A172 (cell line): Measurements from ENCODE around the gene PNPLA7. TPM values are rescaled to one million over a fixed set of nuclear protein-coding genes. Genes with fewer than 3 reads are reported as not detected.
A peak's percentile ranks its signal among the peaks of the same experiment; 100 is the strongest.
"Not testable (repeated sequence)": the region's sequence is repeated elsewhere in the genome, so short reads cannot be mapped to it uniquely, and the experiment has no call there.

Experiments
- DNase-seq: peaks from one replicate; pipeline ENCODE4 v3.0.0-alpha.2; 2015; ENCODE audit warnings: low spot score
- total RNA-seq: library from RNA; depleted of rRNA; stranded (reverse); fragments of >200 nt; shearing (Covaris generic); gene quantifications from 2 replicates; pipeline ENCODE4 v1.2.3, GENCODE V29; 2014; rRNA removed

PNPLA7 gene
- total RNA-seq = 0.14 and 0.36 TPM in 2 replicates

DNA sequence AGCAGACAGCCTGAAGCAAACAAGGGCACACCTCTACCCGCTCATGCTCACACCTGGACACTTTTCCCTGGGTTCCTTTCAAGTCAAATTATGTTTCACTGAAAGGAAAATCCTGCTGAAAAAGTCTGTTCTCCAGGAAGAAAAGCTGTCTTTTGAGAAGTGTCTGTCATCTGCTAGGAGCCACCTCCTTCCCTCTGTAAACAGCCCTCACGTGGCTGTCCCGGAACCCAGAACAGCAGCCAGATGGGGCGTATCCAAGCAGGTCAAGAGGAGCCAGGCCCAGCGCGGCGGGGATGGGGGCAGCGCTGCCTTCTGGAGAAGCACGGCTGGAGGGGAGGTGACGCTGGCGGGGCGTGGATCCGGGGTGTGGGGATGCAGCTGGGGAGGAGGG, at the start of gene PNPLA7:
Gene PNPLA7 (minus strand): TSS at position 172 of the 391 bp plus-strand sequence. CDS start 205 bp downstream, outside the sequence.
- DNase-seq = peak; percentile 74

DNA sequence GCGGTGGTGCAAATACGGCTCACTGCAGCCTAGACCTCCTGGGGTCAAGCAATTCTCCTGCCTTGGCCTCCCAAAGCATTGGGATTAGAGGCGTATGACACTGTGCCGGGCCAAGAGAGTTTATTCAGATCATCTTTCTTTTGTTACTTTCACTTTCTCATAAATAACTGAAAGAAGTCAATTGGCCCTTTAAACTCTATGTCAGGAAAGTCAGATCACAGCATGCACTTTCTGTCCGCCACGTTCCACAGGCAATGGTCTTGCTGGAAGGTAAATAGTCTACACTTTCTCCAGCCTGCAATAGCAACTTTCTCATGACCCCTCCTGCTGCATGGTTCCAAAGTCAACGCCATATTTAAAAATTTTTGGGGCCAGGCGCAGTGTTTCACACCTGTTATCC, 48.7 kb upstream of the PNPLA7 start:
- DNase-seq = no peak

DNA sequence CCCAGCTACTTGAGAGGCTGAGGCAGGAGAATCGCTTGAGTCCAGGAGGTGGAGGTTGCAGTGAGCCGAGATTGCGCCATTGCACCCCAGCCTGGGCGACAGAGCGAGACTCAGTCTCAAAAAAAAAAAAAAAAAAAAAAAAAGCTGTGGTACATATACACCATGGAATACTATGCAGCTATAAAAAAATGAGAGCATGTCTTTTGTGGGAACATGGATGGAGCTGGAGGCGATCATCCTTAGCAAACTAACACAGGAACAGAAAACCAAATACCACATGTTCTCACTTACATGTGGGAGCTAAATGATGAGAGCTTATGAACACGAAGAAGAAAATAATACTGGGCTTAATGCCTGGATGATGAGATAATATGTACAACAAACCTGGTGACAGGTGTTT, 46.4 kb upstream of the PNPLA7 start:
- not testable (repeated sequence) for DNase-seq

DNA sequence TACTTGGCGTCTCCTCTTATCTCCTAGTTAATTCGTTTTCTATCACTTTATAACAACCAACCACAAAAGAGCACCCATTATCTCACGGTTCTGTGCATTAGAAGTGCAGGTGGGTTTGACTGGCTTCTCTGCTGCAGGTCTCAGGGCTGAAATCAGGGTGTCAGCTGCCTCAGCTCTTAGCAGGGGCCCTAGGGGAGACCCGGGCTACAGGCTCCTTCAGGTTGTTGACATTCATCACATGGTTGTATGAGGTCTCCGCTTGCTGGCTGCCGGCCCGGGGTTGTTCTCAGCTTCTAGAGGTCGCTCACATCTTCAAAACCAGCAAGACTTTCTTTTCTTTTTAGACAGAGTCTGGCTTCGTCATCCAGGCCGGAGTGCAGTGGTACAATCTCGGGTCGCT, 43.0 kb upstream of the PNPLA7 start:
- no peak for DNase-seq

DNA sequence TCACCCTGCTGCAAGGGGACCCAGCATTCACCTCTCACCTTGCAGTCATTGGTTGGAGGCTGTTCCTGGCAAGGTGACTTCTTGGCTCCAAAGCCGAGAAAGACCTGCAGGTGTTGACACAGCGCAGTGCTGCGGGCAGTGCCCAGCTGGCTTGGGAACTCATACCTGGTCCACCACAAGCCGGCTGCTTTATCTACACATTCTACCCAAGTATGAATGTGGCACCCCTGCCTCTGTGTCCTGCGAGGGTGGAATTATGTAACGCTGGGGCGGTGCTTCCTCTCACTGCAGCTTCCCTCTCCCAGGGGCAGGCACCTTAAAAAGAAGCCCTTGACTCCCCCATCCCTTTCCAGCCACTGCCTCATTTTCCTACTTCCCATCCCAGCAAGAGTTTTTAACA, 42.6 kb upstream of the PNPLA7 start:
- no peak for DNase-seq

DNA sequence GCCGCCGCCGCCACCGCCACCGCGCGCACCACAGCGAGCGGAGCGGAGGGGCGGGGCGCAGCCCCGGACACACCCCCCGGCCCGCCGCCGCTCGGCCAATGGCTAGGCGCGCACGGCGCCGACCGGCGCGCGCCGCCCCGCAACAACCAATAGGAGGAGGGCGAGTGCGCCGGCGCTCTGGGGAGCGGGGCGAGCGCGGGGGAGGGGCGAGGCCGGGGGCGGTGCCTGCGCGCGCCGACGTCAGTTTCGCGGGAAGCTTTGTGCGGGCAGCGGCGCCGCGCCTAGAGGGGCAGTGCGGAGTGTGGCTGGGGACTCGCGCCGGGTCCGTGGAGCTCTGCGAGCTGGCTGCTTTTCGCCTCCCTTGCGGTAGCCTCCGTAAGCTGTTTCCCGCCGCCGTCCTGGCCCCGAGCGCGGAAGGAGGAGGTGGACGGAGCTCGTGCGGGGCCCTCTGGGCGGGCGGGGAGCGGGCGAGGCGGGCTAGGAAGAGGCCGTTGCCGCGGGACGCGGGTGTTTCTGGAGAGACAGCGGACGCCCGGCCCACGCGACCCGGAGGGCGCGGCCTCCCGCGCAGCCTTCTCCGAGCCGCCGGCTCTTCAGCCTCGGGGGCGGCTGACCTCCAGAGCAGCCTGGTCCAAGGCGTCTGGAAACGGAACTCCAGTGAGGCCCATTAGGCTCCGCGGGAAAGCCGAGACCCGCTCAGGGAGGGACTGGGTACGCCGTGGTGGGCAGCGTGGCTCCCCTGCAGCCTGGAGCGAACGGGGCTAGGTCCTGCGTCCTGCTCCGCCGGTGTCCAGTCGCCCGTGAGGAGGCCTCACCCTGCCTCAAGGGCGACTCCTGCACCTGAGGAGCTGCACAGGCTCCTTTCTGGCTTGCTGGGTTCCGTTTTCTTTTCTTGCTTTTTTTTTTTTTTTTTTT, 40.5 kb upstream of the PNPLA7 start, which contains the start of gene ZMYND19:
Gene ZMYND19 (minus strand): TSS at position 44 of the 915 bp plus-strand sequence. CDS start 249 bp downstream, outside the sequence.
- peak; percentile 63 for DNase-seq

DNA sequence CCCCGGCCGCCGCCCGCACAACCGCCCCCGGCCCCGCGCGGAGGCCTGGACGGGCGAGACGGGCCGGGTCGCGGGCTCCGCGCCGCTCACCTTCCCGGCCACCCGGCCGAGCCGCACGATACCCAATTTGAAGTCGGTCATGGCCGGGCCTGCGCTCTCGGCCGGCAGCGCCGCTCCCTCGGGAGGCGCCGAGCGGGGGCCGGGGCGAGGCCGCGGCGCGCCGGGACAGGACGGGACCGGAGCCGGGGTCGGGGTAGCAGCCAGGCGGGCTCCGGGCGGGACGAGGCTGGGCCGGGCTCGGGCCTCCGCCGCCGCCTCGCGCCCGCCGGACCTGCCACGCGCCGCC, 39.9 kb upstream of the PNPLA7 start:
- DNase-seq = no peak

DNA sequence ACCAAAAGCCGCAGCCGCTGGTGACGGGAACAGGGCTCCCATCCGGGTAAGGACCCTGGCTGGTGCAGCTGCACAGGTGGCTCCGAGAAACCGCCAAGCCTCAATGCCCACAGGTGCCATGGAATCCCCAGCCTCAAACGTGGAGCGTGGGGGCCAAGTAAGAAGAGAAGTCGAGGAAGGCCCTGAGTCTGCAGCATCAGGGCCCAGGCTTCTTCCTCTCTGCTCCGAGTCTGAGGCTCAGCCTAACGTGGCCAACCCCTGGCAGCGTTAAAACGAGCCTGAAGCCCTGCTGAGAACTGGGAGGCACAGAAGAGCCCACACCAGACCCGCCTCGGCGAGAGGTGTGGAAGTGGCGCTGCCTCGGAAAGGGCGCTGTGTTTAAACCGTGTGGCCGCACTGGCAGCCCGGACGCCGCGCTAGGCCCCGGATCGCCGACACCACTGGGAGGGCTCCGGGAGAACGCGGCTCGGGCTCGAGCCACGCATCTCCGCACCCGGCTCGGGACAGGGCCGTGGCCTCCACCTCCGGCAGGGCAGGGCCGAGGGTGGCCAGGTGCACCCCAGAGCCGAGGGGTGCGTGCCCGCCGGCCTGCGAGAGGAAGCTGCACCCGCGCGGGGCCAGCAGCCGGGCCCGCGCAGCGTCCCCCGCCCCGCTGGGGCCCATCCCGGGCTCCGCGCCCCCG, 39.4 kb upstream of the PNPLA7 start:
- no peak for DNase-seq

DNA sequence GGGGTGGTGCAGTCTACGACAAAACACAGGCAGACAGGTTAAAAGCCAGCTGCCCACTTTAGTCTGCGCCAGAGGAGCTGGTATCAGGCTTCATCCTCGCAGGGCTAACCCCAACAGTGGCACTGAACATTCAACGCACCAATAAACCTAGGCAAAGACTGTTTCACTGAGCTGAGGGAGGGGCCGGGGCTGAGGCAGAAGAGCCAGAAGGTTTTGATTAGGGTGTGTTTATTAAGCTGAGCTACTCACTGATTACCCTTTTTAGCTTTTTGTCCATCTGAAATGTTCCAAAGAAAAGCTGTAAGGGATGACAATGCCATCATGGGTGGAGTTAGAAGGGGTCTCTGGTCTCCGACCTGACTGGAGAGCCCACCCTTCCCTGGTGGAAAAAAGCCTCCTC, 38.7 kb upstream of the PNPLA7 start:
- no peak for DNase-seq

DNA sequence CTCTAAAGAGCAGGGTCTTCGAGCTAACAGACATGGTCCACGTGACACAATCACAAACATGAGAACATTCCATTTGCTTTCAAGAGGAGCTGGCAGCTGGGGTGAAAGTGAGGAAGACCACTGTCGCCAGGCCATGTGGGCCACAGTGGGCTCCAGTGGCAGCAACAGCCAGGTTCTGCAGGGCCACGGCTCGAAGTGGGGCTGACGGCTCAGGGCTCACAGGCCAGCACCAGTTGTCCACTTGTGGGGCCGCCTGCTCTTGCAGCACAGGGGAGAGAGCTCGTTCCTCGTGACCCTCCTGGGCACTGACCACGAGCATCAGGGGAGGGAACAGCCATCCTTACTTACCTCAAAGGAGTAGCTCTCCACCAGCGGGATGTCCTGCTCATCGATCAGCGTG, 38.1 kb upstream of the PNPLA7 start:
- DNase-seq = no peak

DNA sequence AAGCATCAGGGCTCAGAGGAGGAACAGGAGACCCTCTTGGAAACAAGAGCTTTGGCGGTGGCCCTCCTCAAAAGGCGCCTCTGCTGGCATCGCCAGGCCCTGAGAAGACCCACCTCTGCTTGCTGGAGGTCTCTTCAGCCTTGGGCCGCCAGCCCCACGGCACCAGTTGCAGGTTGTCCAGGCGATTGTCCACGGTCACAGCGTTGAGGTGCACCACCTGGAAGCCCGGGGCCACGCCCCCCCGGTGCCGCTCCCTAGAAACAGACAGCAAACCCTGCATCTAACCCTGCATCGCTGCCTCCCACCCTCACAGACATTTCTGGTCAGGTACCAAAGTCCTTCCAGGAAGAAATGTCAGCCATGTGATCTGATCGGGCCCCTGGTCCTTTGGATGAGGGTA, 36.7 kb upstream of the PNPLA7 start:
- DNase-seq = no peak

DNA sequence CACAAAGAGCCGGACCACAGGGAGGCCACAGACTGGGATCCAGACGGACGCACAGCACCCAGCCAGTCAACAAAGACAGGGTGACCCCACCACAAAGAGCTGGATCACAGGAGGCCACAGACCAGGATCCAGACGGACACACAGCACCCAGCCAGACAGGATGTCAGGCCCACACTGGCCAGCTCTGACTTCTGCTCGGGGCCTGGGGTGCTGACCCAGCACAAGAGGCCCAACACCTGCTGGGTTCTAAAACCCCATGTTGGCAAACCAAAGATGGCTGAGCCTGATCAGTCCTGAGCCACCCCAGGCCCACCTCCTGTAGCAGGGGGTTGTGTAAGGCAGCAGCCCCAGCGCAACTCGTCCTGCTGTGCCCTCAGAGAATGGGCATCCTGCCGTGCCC, 33.8 kb upstream of the PNPLA7 start:
- no peak for DNase-seq

DNA sequence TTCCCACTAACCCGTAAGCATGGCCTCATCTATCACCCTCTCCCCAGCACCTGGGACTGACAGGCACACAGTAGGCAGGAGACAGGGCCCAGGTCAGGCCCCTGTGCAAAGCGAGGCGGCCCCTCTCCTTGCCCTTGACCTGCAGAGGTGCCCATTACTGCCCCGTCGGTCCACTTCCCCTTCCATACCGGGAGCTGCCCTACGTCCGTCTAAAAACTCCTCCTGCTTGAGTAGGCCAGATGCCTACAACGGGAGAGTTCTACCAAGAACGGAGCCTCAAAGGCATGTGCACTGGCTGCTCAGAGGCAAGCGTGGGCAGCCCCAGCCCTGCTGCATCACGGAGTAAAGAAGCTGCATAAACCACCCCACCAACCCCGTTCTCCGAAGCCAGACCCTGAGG, 33.1 kb upstream of the PNPLA7 start:
- DNase-seq = no peak

DNA sequence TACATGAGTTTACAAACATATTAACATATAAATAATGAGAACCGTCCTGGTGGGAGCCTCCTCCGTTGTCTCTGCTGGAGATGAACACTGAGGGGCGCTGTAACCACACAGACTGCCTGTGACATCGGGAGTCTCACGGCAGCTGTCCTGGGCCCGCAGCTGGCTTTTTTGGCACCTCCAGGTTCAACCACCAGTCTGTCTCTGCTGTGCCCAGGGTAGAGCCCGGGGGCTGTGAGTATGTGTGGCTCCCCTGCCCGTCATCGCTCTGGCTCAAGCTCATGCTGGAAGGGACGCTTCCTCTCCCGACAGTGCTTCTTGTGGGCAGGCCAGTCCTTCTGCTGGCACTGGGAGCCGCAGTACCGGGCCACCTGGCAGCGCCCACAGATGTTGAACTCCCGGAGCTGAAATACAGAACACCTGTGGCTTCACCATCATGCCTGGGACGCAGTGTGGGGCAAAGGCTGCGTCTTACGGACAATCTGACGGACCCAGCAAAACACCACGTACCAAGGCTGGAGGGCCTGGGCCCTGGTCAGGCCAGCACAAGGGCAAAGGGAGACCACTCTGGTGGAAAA, 32.2 kb upstream of the PNPLA7 start:
- DNase-seq = no peak

DNA sequence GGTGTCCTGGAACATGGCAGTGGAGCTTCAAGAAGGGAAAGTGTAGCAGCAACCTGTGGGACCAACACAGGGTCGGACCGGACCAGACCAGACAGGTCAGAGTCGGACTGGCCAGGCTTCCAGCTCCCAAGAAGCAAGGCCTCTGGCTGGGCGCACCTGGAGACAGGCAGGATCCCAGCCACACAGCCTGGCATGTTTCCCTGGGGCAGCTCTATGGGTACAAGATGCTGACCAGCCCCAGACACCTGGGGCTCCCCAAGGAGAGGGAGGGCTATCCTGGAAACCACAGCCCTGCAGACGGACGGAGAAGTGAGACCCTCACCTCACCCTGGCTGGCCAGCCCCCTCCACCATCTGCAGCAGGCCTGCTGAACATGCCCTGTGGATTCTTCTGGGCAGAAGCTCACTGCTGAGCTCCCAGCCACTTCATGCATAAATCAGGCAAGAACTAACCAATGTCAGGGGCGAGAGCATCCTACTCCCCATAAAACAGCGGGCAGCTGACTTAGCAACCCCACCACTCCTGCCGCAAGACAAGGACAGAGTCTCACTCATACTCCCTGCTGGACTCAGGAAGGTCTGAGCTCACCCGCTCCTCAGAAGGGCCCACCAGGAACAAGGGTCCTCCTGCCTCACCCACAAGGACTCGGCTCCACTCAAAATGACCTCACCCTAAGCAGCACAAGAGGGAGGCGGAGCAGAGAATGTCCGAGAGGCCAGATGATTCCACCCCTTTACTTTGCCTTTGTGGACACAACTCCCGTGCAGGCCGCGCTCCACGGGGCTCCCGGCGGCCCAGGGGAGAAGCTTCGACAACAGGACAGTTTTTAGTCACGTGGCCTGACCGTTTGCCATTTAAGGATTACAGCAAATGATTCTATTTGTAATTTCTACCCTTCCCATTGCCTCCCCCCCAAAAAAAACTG, 31.4 kb upstream of the PNPLA7 start:
- no peak for DNase-seq

DNA sequence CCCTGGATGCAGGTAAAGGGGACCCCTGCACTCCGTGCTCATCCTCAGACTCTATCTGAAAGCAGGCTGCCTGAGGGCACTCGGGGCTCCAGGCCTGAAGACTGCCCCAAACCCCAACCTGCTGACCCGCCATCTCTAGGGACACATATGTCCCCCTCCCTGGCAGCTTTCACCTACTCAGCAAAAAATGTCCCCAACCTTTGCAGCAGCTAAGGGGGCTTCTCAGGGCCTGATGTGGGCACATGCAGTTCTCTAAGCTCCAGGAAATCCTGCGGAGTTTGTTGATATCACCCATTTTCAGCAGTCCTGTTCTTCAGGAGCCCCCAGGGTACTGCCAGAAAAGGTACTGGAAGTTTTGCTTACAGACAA, 30.7 kb upstream of the PNPLA7 start:
- DNase-seq = no peak

DNA sequence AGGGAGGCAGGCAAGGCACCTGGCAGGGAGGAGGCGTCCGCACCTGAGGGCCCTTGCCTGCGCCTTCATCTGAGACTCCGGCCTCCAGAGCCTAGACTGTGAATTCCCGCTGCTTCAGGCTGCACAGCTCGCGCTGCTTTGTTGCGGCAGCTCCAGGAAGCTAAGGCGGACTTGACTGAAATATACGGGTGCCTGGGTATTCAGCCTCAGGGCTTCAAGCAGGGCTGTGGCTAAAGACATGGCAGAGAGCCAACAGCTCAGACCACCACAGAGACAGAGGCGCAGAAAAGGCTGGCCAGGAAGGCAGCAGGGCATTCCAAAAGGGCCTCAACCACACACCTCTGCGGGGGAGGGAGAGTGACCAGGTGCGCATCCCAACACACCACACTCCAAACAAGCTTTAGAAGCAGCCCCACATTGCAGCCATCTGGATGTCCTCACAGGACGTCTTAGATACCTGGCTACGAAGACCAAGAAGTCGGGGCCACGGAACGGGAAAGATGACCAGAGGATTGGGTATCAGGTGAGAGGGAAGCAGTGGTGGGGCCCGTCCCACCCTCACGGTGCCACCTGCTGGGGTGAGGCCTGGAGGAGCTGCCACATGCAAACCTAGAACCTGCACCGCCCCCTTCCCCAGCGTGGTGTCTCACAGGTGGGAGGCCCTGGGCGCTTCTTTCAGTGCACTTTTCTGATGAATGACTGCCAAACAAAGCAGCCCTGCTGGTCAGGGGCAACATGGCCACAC, 30.2 kb upstream of the PNPLA7 start:
- no peak for DNase-seq

DNA sequence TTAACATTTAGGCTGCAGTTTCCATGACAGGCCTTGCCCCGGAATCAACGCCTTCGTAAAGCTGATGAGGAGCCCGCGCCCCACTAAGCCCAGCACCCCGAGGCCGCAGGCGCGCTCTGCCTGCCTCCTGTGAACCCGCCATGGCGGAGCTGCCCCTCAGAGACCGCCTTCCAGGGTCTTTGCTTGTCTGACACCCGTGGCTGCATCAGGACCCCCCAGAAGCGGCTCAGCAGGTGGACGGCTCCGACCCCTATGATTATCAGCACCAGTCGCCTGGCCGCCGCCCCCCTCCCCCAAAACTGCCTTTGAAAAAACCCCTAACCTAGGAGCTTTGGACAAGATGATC, 29.0 kb upstream of the PNPLA7 start:
- DNase-seq = no peak

DNA sequence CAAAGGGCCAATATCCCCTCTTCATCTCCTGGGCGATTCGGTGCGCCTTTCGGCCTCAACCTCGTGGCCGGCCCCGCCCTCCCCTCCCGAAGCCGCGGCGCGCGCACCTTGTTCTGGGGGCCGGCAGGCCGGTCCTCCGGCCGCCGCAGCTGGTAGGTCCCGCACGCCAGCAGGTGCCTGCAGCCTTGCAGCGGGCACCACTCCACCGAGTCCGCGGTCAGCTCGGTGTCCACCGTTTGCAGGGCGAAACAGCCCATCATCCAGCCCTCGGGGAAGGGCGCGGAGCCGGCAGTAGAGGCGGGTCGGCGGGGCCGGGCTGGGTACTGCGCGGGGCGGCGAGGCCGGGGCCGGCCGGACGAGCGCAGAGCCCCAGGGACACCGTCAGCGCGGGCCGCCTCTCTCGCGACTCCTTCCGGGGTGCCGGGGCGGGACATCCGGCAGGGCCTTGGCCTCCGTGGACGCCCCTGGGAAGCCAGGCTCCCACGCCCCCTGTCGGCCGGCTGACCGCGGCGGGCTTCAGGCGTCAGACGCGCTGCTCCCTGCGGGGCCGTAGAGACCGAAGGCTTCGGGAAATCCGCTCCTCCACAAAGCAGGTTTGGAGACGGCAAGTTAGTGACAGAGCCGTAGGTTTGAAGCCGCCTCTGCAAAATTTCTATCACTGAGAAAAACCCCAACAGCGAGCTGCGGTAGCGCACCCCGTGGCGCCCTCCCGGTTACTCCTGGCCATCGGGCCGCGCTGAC, 28.5 kb upstream of the PNPLA7 start, which contains the start of gene DPH7:
Gene DPH7 (minus strand): TSS at position 408 of the 741 bp plus-strand sequence. CDS start 148 bp downstream, at position 260.
- peak; percentile 83 for DNase-seq

DNA sequence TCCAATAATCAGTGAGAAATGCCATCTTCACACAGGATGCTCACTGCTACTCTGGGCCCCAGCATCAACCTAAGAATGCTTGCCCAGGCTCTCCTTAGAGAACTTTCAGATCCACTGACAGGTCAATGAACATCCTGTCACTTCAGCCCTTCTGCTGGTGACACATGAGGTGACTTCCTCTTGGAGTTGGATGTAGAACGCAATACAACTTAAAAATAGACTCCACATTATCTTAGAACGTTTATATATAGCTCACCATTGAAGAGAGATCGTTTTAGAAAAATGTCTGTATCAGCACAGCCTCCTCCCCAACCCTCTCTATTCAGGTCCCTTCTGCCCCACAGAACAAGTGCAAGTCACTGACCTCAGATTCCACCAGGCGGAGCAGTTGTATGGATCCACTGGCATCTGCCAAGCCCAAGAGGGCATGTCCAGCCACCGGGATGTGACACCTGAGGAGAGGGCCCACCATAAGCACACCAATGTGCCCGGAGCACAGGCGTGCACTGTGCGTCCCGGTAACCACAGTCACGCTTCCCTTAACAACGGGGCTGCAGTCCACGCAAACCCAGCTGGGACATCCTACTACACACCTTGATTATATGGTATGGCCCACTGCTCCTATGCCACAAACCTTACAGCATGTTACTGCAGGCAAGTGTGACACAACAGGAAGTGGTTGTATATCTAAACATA, 25.7 kb upstream of the PNPLA7 start:
- no peak for DNase-seq
